D721Med (cell line): Measurements from ENCODE around the gene HSPG2.

Source experiments
- DNase-seq: peaks from one replicate; pipeline ENCODE4 v3.0.0; 2011; ENCODE audit warnings: low spot score; ENCODE audit not compliant: insufficient read length
- FAIRE-seq: peaks from 2 replicates; lab custom pipeline; 2011; peaks lifted over from hg19 to GRCh38; lab: Jason Lieb, UNC
- TF ChIP-seq, protein P1 (sequence below): IDR thresholded peaks from 2 replicates; pipeline ENCODE4 v1.5.1; 2012; ENCODE audit warnings: mild to moderate bottlenecking, control low read depth; ENCODE audit not compliant: insufficient read depth; ENCODE audit errors: missing control alignments

HSPG2 gene

DNA sequence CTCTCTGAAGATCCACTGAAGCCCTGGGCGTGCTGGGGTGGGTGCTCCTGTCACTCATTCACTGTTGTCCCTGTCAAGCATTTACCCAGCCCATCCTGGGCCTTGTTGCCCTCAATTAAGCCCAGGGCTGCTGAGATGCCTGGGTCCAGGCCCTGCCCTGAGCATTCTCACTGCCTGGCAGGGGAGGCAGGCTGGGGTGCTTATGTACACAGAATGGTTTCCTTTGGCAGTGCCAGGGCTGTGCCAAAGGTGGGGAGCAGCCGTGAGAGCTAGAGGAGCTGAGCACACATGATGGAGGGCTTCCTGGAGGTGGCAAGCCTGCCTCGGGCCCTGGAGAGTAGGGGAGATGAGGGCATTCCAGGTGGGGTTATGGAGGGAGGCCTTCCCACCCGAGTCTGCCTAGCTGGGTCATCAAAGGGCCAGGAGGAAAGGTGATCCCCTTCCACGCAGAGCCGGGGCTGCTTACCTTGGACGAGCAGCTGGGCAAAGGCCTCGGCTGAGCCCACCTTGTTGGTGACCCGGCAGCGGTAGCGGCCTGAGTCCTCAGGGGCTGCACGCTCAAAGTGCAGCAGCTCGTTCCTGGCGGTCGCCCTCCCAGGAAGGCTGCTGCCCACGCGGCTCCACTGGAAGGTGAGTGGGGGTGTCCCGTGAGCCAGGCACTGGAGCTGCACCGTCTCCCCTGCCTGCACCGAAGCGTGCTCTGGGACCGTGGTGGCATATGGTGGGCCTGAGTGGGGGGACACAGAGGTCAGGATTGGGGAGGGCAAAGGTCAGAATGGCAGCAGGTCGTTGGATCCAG is 98.6 kb downstream of the HSPG2 start:
- TF ChIP-seq, protein P1, sequence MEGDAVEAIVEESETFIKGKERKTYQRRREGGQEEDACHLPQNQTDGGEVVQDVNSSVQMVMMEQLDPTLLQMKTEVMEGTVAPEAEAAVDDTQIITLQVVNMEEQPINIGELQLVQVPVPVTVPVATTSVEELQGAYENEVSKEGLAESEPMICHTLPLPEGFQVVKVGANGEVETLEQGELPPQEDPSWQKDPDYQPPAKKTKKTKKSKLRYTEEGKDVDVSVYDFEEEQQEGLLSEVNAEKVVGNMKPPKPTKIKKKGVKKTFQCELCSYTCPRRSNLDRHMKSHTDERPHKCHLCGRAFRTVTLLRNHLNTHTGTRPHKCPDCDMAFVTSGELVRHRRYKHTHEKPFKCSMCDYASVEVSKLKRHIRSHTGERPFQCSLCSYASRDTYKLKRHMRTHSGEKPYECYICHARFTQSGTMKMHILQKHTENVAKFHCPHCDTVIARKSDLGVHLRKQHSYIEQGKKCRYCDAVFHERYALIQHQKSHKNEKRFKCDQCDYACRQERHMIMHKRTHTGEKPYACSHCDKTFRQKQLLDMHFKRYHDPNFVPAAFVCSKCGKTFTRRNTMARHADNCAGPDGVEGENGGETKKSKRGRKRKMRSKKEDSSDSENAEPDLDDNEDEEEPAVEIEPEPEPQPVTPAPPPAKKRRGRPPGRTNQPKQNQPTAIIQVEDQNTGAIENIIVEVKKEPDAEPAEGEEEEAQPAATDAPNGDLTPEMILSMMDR = no peak
- no peak for DNase-seq
- FAIRE-seq = no peak

DNA sequence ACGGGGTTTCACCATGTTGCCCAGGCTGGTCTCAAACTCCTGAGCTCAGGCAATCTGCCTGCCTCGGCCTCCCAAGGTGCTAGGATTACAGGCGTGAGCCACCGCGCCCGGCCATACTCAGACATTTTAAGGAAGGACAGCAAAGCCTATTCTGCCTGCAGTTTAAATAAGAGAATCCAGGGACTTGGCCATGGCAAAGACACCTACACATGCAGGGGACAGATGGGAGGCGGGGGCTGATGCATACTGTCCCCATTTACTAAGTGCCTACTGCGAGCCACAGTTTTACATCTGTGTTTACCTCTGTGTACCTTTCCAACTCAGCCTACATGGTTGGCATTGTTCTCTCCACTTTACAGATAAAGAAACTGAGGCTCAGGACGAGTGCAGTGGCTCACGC is 99.6 kb downstream of the HSPG2 start:
- FAIRE-seq (no peak), DNase-seq (no peak)

DNA sequence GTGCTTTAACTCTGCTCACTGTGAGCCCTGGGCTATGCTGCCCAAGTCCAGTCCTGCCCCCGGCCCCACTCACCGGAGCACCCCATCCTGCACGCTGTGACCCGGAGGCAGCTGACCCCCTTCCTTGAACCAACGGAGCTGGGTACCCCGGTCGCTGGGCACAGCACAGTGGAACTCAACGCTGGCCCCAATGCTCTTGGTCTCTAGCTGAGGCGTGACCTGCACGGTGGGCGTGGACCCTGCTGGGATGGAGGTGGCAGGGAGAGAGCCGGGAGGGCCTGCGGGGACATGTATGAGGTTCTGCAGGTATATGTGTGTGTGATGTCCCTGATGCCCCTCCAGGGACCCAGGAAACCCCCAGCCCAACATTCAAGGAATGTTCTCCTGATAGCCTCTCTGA is 100.4 kb downstream of the HSPG2 start:
- TF ChIP-seq, protein P1 = no peak
- DNase-seq (no peak), FAIRE-seq (no peak)

More for the DNA sequence above, 99.6 kb downstream of the HSPG2 start:
- TF ChIP-seq, protein P1 = no peak

DNA sequence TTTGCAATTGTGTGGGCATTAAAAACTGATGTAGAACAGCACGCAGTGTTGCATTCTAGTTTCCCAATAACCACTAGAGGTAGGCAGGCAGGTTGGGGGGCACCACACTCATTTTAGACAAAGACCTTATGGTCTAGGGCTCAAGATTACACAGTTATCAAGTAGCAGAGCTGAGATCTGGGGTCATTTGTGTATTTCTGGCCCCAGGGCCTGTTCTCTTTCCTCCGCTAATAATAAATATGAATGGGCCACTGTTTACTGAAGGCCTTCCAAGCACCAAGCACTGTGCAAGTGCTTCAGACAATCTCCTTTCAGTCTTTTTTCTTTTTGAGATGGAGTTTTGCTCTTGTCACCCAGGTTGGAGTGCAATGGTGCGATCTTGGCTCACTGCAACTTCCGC is 101.1 kb downstream of the HSPG2 start:
- TF ChIP-seq, protein P1 = no peak
- DNase-seq = no peak
- FAIRE-seq = no peak

DNA sequence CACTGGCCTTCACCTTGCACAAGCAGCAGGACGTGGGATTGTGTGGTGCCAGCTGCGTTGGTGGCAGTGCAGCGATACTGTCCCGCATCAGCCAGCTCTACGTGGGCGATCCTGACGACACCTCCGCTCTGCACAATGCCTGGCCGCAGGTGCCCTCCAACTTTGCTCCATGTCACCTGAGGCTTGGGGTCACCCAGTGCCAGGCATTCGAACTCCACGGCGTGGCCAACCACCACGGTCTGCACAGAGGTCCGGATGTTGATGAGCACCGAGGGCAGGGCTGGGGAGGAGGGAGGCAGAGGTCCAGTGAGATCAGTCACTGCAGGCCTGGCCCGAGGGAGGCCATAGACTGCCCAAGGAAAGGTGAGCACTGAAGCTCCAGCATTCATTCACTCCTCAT is 102.4 kb downstream of the HSPG2 start:
- DNase-seq = no peak
- TF ChIP-seq, protein P1 = no peak
- FAIRE-seq = no peak

DNA sequence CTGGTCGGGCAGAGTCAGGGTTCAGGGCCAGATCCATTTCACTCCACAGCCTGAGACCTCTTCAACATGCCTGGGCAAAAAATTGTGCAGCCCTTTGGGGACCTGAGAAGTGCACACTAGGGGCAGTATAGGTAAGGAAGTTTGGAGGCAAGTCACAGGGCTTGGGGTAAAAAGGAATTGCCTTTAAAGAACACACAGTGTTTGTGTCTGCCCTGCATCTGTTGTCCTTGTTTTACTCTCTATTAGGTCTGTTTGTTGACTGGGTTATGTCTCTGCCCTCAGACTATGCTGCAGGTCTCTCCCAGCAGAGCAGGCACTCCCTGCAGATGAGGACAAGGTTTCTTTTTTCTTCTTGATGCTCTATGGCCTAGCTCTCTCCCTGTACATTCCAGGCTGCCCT is 103.0 kb downstream of the HSPG2 start:
- FAIRE-seq = no peak
- DNase-seq = no peak
- TF ChIP-seq, protein P1 = no peak

DNA sequence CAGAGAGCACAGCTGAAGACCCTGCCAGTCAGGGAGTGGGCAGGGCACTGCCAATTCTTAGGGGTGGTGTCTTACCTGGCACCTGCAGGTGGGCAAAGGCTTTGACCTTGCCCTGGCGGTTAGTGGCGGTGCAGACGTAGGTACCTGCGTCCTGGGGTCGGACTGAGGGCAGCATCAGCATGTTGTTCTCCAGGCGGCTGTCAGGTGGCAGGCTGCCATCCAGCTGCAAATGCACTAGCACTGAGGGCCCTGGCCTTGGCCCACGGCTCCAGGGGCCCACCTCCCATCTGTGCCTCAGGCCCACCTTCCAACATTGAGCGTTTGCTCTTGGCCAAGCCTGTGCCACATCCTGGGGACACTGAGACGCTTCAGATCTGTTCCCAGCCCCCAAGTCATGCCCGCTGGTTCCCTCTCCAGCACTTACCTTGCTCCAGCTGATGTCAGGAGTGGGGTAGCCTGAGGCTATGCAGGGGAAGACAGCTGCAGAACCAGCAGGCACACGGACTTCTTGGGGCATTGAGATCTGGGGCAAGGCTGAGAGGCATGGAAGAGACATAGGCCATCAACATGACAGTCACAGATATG is 103.6 kb downstream of the HSPG2 start:
- FAIRE-seq (no peak), DNase-seq (no peak)
- TF ChIP-seq, protein P1 = no peak
